Natural killer cell (primary cell): ENCODE data around the gene NT5DC1. TPM values are rescaled to one million over a fixed set of nuclear protein-coding genes. Genes with fewer than 3 reads are reported as not detected.
A peak's percentile ranks its signal among the peaks of the same experiment; 100 is the strongest.

Experiments used
- ATAC-seq, 3 donors: fragments of 150-1000 bp in 2 of 3; fragments of 200-7000 bp in 1 of 3; cut with Tn5 transposase; 1 replicate in 1 of 3; 2 replicates in 2 of 3; pipeline ENCODE4 v1.10.0; 2021; ENCODE audit warnings: mild to moderate bottlenecking in 2 of 3, moderate library complexity in 2 of 3
- DNase-seq, 2 donors: peaks; one replicate each; pipeline versions ENCODE4 v3.0.0 to v3.0.0-alpha.2; 2013 to 2021; ENCODE audit warnings: mixed read lengths in 1 of 2
- H3K27ac ChIP-seq: one replicate; pipeline ENCODE4 v1.5.1; 2013; ENCODE audit warnings: mild to moderate bottlenecking, low read length
- H3K27me3 ChIP-seq: one replicate; pipeline ENCODE4 v1.6.1; 2013; ENCODE audit warnings: low read length; ENCODE audit not compliant: control insufficient read depth, insufficient read depth
- H3K36me3 ChIP-seq: one replicate; pipeline ENCODE4 v1.6.1; 2013; ENCODE audit warnings: low read length; ENCODE audit not compliant: control insufficient read depth, insufficient read depth
- H3K4me1 ChIP-seq: one replicate; pipeline ENCODE4 v1.6.1; 2013; ENCODE audit warnings: low read length; ENCODE audit not compliant: control insufficient read depth, insufficient read depth
- H3K4me3 ChIP-seq: one replicate; pipeline ENCODE4 v1.5.1; 2013; ENCODE audit warnings: low read length
- H3K9me3 ChIP-seq: one replicate; pipeline ENCODE4 v1.6.1; 2013; ENCODE audit warnings: low read length; ENCODE audit not compliant: control insufficient read depth, insufficient read depth
- H3K27ac Mint-ChIP-seq, 2 donors: one replicate each; pipeline ENCODE4 v1.8.0; 2022; ENCODE audit warnings: mild to moderate bottlenecking in 2 of 2, mixed read lengths in 2 of 2, moderate library complexity in 1 of 2
- H3K27me3 Mint-ChIP-seq, 2 donors: one replicate each; pipeline ENCODE4 v1.8.0; 2022; ENCODE audit warnings: low read depth in 2 of 2, mixed read lengths in 2 of 2
- H3K36me3 Mint-ChIP-seq: one replicate; pipeline ENCODE4 v1.8.0; 2022; ENCODE audit warnings: mixed read lengths
- H3K4me1 Mint-ChIP-seq, 2 donors: one replicate each; pipeline ENCODE4 v1.8.0; 2022; ENCODE audit warnings: mixed read lengths in 2 of 2
- H3K4me3 Mint-ChIP-seq: one replicate; pipeline ENCODE4 v1.8.0; 2022; ENCODE audit warnings: mild to moderate bottlenecking, moderate library complexity, mixed read lengths
- H3K9me3 Mint-ChIP-seq, 2 donors: one replicate each; pipeline ENCODE4 v1.8.0; 2022; ENCODE audit warnings: mixed read lengths in 2 of 2
- WGBS: methylation state at CpG from one replicate; pipeline ENCODE4 v1.1.7; 2013; ENCODE audit warnings: missing lambda C conversion rate; ENCODE audit not compliant: insufficient coverage; 5-methylcytosine and 5-hydroxymethylcytosine counted together
- intact Hi-C: fragments of 100-400 bp; cut with micrococcal nuclease; formaldehyde crosslinking; loops from one replicate; pipeline ENCODE4 v1.14.2; 2022
- total RNA-seq, 4 donors: library from RNA; stranded (reverse); fragments of 120-200 nt in 1 of 4; gene quantifications; one replicate each; pipeline versions ENCODE4 v1.2.3 to v1.2.4, GENCODE V29; 2013 to 2022
- TF ChIP-seq, protein P1 (sequence below): fragments of 200-600 bp; IDR thresholded peaks from one replicate; pipeline ENCODE4 v1.8.0; 2022; ENCODE audit warnings: antibody characterized with exemption

Gene NT5DC1
- total RNA-seq: 10 to 100 TPM; 19.1 to 29.4 (median 20.5) TPM
- 25.5 TPM for total RNA-seq (2013)

DNA sequence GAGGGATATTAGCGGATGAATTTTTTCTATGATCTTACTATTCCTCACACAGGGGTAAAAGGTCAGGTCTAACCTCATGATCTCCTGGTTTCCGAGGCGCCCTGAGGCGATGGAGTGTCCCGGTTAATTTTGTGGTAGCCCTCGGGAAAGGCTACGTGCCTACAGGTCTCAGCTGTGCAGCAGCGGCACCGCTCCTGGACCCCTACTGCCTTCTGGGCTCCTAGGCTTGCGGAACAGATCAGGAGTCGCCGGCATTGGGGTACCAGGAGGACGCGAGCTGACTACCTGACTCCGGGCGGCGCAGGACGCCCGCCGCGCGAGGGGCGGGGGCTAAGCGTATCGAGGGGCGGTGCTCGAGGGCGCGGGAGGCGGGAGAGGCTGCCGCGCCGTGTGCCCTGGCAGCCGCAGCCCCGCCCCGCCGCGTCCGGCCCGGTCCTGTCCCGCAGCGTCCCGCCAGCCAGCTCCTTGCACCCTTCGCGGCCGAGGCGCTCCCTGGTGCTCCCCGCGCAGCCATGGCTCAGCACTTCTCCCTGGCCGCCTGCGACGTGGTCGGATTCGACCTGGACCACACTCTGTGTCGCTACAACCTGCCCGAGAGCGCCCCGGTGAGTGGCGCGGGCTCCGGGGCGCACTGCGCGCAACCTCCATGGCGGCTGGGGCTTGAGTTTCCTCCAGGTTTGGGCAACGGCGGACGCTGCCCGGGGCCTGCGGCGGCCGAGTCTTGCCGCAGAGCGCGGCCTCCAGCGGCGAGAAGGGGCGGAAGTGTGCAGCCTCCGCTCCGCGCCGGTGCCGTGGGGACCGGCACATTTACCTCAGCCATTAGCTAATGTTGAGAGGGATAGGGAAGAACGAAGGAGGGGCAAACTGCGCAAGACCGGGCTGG lies at the start of gene NT5DC1:
Gene NT5DC1 (plus strand): TSS at position 435 of the 883 bp plus-strand sequence. CDS start 78 bp downstream, at position 513.
- Mint-ChIP-seq H3K36me3 (no peaks in the 10 kb centered on the region), H3K9me3 (peaks cover 0 to 3% of the 10 kb centered on the region in 2 donors), H3K4me1 (peaks cover 31 to 47% of the 10 kb centered on the region in 2 donors), H3K4me3 (peak within 1 kb of the TSS; percentile 92), H3K27me3 (no peaks in the 10 kb centered on the region), H3K27ac (peak within 1 kb of the TSS; percentile 76 to 89)
- TF ChIP-seq, protein P1, sequence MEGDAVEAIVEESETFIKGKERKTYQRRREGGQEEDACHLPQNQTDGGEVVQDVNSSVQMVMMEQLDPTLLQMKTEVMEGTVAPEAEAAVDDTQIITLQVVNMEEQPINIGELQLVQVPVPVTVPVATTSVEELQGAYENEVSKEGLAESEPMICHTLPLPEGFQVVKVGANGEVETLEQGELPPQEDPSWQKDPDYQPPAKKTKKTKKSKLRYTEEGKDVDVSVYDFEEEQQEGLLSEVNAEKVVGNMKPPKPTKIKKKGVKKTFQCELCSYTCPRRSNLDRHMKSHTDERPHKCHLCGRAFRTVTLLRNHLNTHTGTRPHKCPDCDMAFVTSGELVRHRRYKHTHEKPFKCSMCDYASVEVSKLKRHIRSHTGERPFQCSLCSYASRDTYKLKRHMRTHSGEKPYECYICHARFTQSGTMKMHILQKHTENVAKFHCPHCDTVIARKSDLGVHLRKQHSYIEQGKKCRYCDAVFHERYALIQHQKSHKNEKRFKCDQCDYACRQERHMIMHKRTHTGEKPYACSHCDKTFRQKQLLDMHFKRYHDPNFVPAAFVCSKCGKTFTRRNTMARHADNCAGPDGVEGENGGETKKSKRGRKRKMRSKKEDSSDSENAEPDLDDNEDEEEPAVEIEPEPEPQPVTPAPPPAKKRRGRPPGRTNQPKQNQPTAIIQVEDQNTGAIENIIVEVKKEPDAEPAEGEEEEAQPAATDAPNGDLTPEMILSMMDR: peak; percentile 44
- H3K4me1 ChIP-seq: peaks cover 19% of the 10 kb centered on the region
- DNase-seq: peak; percentile 79 to 90
- intact Hi-C loops: loop anchor here (1.0 to 2.0 kb wide), 2 partner anchors 36 to 470 kb away; partner anchors contain the start of gene RWDD1
- peak; percentile 90 to 95 (median 91) for ATAC-seq
- peak within 1 kb of the TSS; percentile 64 for H3K4me3 ChIP-seq
- no peaks in the 10 kb centered on the region for H3K36me3 ChIP-seq
- peak within 1 kb of the TSS; percentile 81 for H3K27ac ChIP-seq
- H3K9me3 ChIP-seq: peaks cover 5% of the 10 kb centered on the region
- under 1% methylated on average over 86 of the region's 87 CpGs for WGBS
- H3K27me3 ChIP-seq: no peaks in the 10 kb centered on the region

GRCh38 chr6:116051244-116051643 lies 49.4 kb upstream of the NT5DC1 start:
- H3K4me3 Mint-ChIP-seq: no peak overlapping the region
- H3K27me3 ChIP-seq: no peaks in the 10 kb centered on the region
- peaks cover 7 to 11% of the 10 kb centered on the region in 2 donors for H3K27me3 Mint-ChIP-seq
- DNase-seq (no peak), ATAC-seq (no peak)
- WGBS: no CpG with 5 or more reads among the region's 3 CpGs
- no peaks in the 10 kb centered on the region for H3K4me1 ChIP-seq
- H3K36me3 Mint-ChIP-seq: no peaks in the 10 kb centered on the region
- H3K4me3 ChIP-seq: no peak overlapping the region
- TF ChIP-seq, protein P1: no peak
- intact Hi-C loops: no loop called here
- H3K36me3 ChIP-seq: no peaks in the 10 kb centered on the region
- no peaks in the 10 kb centered on the region for H3K4me1 Mint-ChIP-seq
- no peak overlapping the region for H3K27ac Mint-ChIP-seq
- H3K27ac ChIP-seq: no peak overlapping the region
- H3K9me3 ChIP-seq: no peaks in the 10 kb centered on the region
- H3K9me3 Mint-ChIP-seq: no peaks in the 10 kb centered on the region

GRCh38 chr6:116055513-116055912 lies 45.1 kb upstream of the NT5DC1 start:
- no peak for DNase-seq

More at GRCh38 chr6:116055513-116055912, 45.1 kb upstream of the NT5DC1 start:
- WGBS: 88% methylated on average over 1 of the region's 1 CpG
- H3K36me3 ChIP-seq: no peaks in the 10 kb centered on the region
- no peak overlapping the region for H3K27ac ChIP-seq
- H3K4me1 Mint-ChIP-seq: no peaks in the 10 kb centered on the region
- H3K4me1 ChIP-seq: no peaks in the 10 kb centered on the region
- no peaks in the 10 kb centered on the region for H3K9me3 Mint-ChIP-seq
- no peak overlapping the region for H3K4me3 ChIP-seq
- H3K9me3 ChIP-seq: no peaks in the 10 kb centered on the region
- no peaks in the 10 kb centered on the region for H3K36me3 Mint-ChIP-seq
- TF ChIP-seq, protein P1: no peak
- ATAC-seq: no peak
- no peak overlapping the region for H3K4me3 Mint-ChIP-seq
- H3K27ac Mint-ChIP-seq: no peak overlapping the region
- no peaks in the 10 kb centered on the region for H3K27me3 ChIP-seq
- intact Hi-C loops: no loop called here
- H3K27me3 Mint-ChIP-seq: peaks cover 3% of the 10 kb centered on the region in 2 donors
